ENCODE measurements around the gene SPATA25.
"Not testable (repeated sequence)": the region's sequence is repeated elsewhere in the genome, so short reads cannot be mapped to it uniquely, and the experiment has no call there.

SPATA25 gene

GRCh38 chr20:45887346-45887715, at the start of gene SPATA25:
TSS of gene SPATA25 (minus strand) at chr20:45887622. CDS start at chr20:45887590, 32 bp downstream.
- DNase-seq = no peak

GRCh38 chr20:45935416-45936046, 48.1 kb upstream of the SPATA25 start:
- no peak for DNase-seq

- DNase-seq = peak; percentile 96
Measured at GRCh38 chr20:45934586-45935415, 47.4 kb upstream of the SPATA25 start, which contains the start of gene PCIF1. TSS of gene PCIF1 (plus strand) at chr20:45934683. CDS start at chr20:45939000, 4,317 bp downstream.

DNA sequence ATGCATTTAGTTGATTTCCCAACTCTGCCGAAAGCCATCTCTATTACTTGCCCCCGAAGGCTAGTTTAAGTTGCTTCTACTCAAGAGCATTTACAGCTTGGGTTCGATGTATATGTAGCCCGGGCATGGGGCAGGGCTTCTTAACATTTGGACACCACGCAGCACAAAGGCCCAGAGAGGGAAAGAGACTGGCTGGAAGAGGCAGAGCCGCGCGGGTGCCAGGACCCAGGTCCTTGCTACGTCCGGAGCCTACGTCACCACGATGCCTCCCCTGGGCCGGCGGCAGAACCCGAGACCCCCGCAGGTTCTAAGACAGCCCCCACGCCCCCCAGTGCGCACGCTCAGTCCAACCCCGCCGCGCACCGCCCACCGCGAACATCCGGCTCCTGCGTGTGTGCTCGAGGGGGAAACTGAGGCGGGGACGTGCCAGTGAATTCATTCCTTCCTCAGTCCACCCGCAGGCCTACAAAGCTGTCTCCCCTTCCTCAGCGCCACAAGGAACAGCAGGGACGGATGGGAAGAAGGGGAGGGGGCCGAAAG, 46.7 kb upstream of the SPATA25 start:
- no peak for DNase-seq

- peak; percentile 46 for DNase-seq
Measured at GRCh38 chr20:45933266-45934045, 46.0 kb upstream of the SPATA25 start.

DNA sequence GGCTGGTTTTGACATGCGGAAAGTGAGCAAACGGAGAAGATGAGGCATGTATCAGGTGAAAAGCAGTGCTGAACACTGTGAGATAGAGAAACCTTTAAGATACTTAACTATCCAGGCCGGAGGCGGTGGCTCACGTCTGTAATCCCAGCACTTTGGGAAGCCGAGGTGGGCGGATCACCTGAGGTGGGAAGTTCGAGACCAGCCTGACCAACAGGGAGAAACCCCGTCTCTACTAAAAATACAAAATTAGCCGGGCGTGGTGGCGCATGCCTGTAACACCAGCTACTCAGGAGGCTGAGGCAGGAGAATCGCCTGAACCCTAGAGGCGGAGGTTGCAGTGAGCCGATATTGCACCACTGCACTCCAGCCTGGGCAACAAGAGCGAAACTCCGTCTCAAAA, 44.3 kb upstream of the SPATA25 start:
- DNase-seq = not testable (repeated sequence)

GRCh38 chr20:45927071-45927878, 39.9 kb upstream of the SPATA25 start:
- DNase-seq = no peak

- no peak for DNase-seq
Measured at GRCh38 chr20:45926731-45927070, 39.3 kb upstream of the SPATA25 start.

- DNase-seq = no peak
Measured at GRCh38 chr20:45925821-45926506, 38.5 kb upstream of the SPATA25 start.

- no peak for DNase-seq
Measured at GRCh38 chr20:45924391-45925261, 37.2 kb upstream of the SPATA25 start.

DNA sequence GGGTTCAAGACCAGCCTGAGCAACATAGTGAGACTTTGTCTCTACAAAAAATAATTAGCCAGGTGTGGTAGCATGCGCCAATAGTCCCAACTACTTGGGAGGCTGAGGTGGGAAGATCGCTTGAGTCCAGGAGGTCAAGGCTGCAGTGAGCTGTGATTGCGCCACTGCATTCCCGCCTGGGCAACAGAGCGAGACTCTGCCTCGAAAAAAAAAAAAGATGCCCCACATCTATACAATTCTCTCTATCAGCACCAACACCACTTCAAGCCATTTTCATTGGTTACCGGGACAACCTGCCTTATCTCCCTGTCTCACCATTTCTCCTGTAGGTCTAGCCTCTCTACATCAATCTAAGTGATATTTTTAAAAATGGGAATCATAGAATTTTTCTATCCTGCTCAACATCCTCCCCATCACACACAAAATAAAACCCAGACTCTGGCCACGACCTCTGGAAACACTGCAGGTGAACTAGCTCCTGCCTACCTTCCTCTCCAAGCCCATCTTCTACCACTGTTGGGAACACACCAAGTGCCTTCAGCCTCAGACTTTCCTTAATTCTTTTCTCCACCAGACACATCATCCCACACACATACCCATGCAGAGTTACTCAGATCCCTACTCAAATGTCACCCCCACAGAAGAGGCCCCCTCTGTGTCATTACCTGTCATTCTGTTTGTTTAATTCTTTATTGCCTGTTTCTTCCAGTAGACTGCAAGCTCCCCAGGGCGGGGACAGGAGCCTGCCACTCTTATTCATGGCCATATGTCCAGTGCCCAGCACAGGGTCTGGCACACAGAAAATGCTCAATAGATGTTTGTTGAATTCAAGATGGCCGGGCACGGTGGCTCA, 34.1 kb upstream of the SPATA25 start:
- DNase-seq = no peak

GRCh38 chr20:45920462-45921336, 33.3 kb upstream of the SPATA25 start:
- no peak for DNase-seq

GRCh38 chr20:45919542-45920399, 32.3 kb upstream of the SPATA25 start:
- DNase-seq = no peak

- no peak for DNase-seq
Measured at GRCh38 chr20:45918779-45919537, 31.5 kb upstream of the SPATA25 start.

DNA sequence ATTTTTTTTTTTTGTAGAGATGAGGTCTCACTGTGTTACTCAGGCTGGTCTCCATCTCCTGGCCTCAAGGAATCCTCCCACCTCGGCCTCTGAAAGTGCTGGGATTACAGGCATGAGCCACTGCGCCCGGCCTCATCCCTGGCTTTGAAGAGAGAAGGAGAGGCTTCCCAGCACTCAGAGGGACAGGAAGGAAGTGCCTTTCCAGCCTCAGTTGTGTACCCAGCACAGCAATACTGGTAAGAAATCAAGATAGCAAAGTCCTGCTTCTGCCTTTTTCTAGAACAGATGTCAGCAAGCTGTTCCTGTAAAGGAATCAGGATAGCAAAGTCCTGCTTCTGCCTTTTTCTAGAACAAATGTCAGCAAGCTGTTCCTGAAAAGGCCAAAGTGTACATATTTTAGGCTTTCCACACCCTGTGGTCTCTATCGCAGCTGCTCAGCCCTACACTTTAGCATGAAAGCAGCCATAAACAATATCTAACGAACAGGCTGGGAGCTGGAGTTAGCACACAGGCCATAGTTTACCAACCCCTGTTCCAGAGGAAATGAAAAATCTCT, 30.8 kb upstream of the SPATA25 start:
- DNase-seq = no peak

- DNase-seq = no peak
Measured at GRCh38 chr20:45917790-45918141, 30.3 kb upstream of the SPATA25 start.

- no peak for DNase-seq
Measured at GRCh38 chr20:45913116-45913515, 25.7 kb upstream of the SPATA25 start.

All from activated naive CD4-positive, alpha-beta T cell treated with anti-CD3 and anti-CD28 coated beads, Interleukin-2, amount 50 U/mL, for 16 hours (primary cell).